Measurements from ENCODE around the gene ATXN10. TPM values are rescaled to one million over a fixed set of nuclear protein-coding genes. Genes with fewer than 3 reads are reported as not detected.
A peak's percentile ranks its signal among the peaks of the same experiment; 100 is the strongest.

Gene ATXN10
- polyA plus RNA-seq, 3 donors, result 60.1 to 106 (median 92.4) TPM

DNA sequence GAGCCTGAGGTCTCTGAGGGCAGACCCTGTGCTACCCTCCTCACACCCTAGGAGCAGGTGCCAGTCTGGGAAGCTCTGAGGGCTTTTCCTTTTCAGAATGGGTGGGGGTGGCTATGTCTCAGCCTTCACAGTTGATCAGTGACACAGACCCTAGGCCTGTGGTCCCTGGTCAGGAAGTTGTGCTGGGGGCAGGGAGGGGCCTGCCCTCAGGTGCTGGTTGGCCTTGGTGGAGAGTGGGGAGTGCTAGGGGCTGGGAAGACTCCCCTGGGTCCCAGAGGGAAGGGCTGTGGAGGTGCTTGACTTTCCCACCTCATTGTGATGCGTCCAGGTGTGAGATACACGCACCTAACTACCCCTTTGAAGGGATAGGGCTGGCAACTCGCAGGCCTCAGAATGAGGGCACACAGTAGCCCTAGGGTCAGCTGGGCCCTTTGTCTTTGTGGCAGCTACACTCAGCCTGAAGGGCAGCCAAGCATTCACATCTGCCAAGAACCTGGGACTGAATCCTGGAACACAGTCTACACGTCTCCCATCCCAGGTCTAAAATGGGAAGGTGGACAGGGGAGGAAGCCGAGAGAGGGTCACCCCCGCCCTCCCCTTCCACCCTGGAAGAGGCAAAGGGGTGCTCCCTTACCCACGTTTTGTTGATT, 31.2 kb upstream of the ATXN10 start:
- intact Hi-C loops (cut with micrococcal nuclease), result loop anchor here in 1 of 2 donors (10.0 kb wide), 1 partner anchor 474 kb away; no protein-coding TSS in a partner anchor
- peak overlapping the region; percentile 77 for H2AFZ ChIP-seq (ENCODE audit: insufficient read depth, low read depth, low read length, poor library complexity, severe bottlenecking)
- peaks cover 4 to 7% of the 10 kb centered on the region in 2 donors for H3K36me3 Mint-ChIP-seq
- no peak overlapping the region for H3K4me3 Mint-ChIP-seq
- WGBS (ENCODE audit: insufficient coverage), result 88% methylated on average over 4 of the region's 7 CpGs
- no peak overlapping the region for H3K9ac ChIP-seq (ENCODE audit: insufficient read depth, low read length, poor library complexity, severe bottlenecking)
- H3K36me3 ChIP-seq (replicated peaks in 1 of 2; ENCODE audit: control insufficient read depth in 1 of 2, insufficient read depth in 2 of 2, low read length in 2 of 2), result no peaks in the 10 kb centered on the region
- H3K79me2 ChIP-seq (ENCODE audit: insufficient read depth, low read length), result no peaks in the 10 kb centered on the region
- peaks cover 45% of the 10 kb centered on the region for H3K4me1 Mint-ChIP-seq
- peaks cover 29 to 53% (median 52%) of the 10 kb centered on the region in 3 donors for H3K27me3 Mint-ChIP-seq (ENCODE audit: low read depth in 3 of 3)
- H3K4me3 ChIP-seq (replicated peaks in 1 of 3; ENCODE audit: low read depth in 2 of 3, low read length in 3 of 3), result no peak overlapping the region
- peaks cover 26 to 43% of the 10 kb centered on the region in 2 donors for H3K4me1 ChIP-seq (ENCODE audit: control insufficient read depth in 1 of 2, insufficient read depth in 2 of 2, low read length in 2 of 2)
- TF ChIP-seq, protein P1, sequence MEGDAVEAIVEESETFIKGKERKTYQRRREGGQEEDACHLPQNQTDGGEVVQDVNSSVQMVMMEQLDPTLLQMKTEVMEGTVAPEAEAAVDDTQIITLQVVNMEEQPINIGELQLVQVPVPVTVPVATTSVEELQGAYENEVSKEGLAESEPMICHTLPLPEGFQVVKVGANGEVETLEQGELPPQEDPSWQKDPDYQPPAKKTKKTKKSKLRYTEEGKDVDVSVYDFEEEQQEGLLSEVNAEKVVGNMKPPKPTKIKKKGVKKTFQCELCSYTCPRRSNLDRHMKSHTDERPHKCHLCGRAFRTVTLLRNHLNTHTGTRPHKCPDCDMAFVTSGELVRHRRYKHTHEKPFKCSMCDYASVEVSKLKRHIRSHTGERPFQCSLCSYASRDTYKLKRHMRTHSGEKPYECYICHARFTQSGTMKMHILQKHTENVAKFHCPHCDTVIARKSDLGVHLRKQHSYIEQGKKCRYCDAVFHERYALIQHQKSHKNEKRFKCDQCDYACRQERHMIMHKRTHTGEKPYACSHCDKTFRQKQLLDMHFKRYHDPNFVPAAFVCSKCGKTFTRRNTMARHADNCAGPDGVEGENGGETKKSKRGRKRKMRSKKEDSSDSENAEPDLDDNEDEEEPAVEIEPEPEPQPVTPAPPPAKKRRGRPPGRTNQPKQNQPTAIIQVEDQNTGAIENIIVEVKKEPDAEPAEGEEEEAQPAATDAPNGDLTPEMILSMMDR (IDR thresholded peaks at IDR 0.05), result no peak
- no peak overlapping the region for H3K27ac ChIP-seq (ENCODE audit: low read depth in 1 of 2, low read length in 2 of 2)
- H3K4me2 ChIP-seq (replicated peaks; ENCODE audit: extremely low read depth, low read length, poor library complexity, severe bottlenecking), result no peak overlapping the region
- H3K9me3 Mint-ChIP-seq, result peaks cover 0 to 3% (median 0%) of the 10 kb centered on the region in 7 donors
- DNase-seq, result no peak
- H3K27me3 ChIP-seq (ENCODE audit: control insufficient read depth in 2 of 2, insufficient read depth in 2 of 2, low read length in 2 of 2), result peaks cover 4 to 33% of the 10 kb centered on the region in 2 donors
- H4K20me1 ChIP-seq (ENCODE audit: insufficient read depth, low read length), result no peaks in the 10 kb centered on the region
- no peaks in the 10 kb centered on the region for H3K9me3 ChIP-seq (replicated peaks in 1 of 2; ENCODE audit: control insufficient read depth in 1 of 2, insufficient read depth in 1 of 2, low read length in 2 of 2)
- peak overlapping the region in 4 of 7 donors; percentile 3 to 82 (median 39) for H3K27ac Mint-ChIP-seq

DNA sequence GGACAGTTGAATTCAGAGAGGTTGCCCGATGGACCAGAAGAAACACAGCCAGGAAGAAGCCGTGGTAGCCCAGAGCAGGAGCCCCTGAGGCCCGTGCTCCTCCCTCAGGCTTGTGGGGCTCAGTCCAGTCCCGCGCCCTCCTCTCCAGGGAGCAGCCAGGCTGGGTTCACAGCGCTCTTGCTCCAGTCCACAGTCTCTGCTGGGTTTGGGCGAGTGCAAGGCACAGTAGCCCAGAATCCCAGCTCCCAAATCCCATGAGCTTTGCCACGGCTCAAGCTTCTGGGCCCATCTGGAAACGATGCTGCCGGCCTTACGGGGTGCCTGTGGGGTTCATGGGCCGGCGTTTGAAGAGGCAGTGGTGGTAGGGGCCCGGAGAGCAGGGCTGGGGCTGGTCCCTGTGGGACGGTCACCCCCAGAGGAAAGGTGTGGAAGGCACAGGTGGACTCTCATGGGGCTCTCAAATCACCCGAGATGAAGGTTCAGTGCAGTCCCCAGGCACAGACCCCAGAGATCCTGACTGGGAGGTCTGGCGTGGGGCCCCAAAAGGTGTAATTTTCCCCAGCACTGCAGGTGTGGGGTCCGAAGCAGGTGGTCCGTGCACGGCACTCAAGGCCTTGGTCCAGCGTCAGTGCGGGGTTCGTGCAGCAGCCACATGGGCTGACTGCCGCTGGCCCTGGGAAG, 30.6 kb upstream of the ATXN10 start:
- no peak overlapping the region for H3K4me2 ChIP-seq (replicated peaks; ENCODE audit: extremely low read depth, low read length, poor library complexity, severe bottlenecking)
- intact Hi-C loops (cut with micrococcal nuclease), result loop anchor here in 1 of 2 donors (10.0 kb wide), 1 partner anchor 474 kb away; no protein-coding TSS in a partner anchor

More for the DNA sequence above, 30.6 kb upstream of the ATXN10 start:
- DNase-seq, result no peak
- Mint-ChIP-seq H3K4me3 (peak overlapping the region in 1 of 2 donors; percentile 57), H3K36me3 (peaks cover 4 to 7% of the 10 kb centered on the region in 2 donors), H3K27ac (peak overlapping the region in 1 of 7 donors; percentile 82), H3K4me1 (peaks cover 48% of the 10 kb centered on the region), H3K27me3 (ENCODE audit: low read depth in 3 of 3) (peaks cover 33 to 54% (median 54%) of the 10 kb centered on the region in 3 donors), H3K9me3 (peaks cover 0 to 3% (median 0%) of the 10 kb centered on the region in 7 donors)
- no peaks in the 10 kb centered on the region for H3K36me3 ChIP-seq (replicated peaks in 1 of 2; ENCODE audit: control insufficient read depth in 1 of 2, insufficient read depth in 2 of 2, low read length in 2 of 2)
- no peak overlapping the region for H3K4me3 ChIP-seq (replicated peaks in 1 of 3; ENCODE audit: low read depth in 2 of 3, low read length in 3 of 3)
- TF ChIP-seq, protein P1 (IDR thresholded peaks at IDR 0.05), result no peak
- no peak overlapping the region for H2AFZ ChIP-seq (ENCODE audit: insufficient read depth, low read depth, low read length, poor library complexity, severe bottlenecking)
- no peaks in the 10 kb centered on the region for H3K79me2 ChIP-seq (ENCODE audit: insufficient read depth, low read length)
- peaks cover 0 to 1% of the 10 kb centered on the region in 2 donors for H3K9me3 ChIP-seq (replicated peaks in 1 of 2; ENCODE audit: control insufficient read depth in 1 of 2, insufficient read depth in 1 of 2, low read length in 2 of 2)
- H4K20me1 ChIP-seq (ENCODE audit: insufficient read depth, low read length), result no peaks in the 10 kb centered on the region
- whole genome bisulfite sequencing (ENCODE audit: insufficient coverage), result 95% methylated on average over 24 of the region's 24 CpGs
- H3K27me3 ChIP-seq (ENCODE audit: control insufficient read depth in 2 of 2, insufficient read depth in 2 of 2, low read length in 2 of 2), result peaks cover 4 to 38% of the 10 kb centered on the region in 2 donors
- peaks cover 27 to 49% of the 10 kb centered on the region in 2 donors for H3K4me1 ChIP-seq (ENCODE audit: control insufficient read depth in 1 of 2, insufficient read depth in 2 of 2, low read length in 2 of 2)
- H3K9ac ChIP-seq (ENCODE audit: insufficient read depth, low read length, poor library complexity, severe bottlenecking), result no peak overlapping the region
- H3K27ac ChIP-seq (ENCODE audit: low read depth in 1 of 2, low read length in 2 of 2), result no peak overlapping the region

Data from CD14-positive monocyte (primary cell).